HL-60 (cell line): Measurements from ENCODE around the gene RERE.

ENCODE experiments used
- CTCF ChIP-seq: IDR thresholded peaks from one replicate; pipeline ENCODE4 v1.5.1; 2011; ENCODE audit warnings: low read length, control low read depth, inconsistent platforms; ENCODE audit not compliant: insufficient read depth
- GABPA ChIP-seq: IDR thresholded peaks from 2 replicates; pipeline ENCODE4 v1.6.1; 2012; ENCODE audit warnings: low read depth
- POLR2AphosphoS5 ChIP-seq: IDR thresholded peaks from 2 replicates; pipeline ENCODE4 v1.6.1; 2012; ENCODE audit warnings: low read depth
- REST ChIP-seq: IDR thresholded peaks from 2 replicates; pipeline ENCODE4 v1.6.1; 2012; ENCODE audit warnings: low read depth; ENCODE audit not compliant: insufficient replicate concordance
- SPI1 ChIP-seq: IDR thresholded peaks from 2 replicates; pipeline ENCODE4 v1.6.1; 2012; ENCODE audit warnings: low read depth, mild to moderate bottlenecking, borderline replicate concordance

DNA sequence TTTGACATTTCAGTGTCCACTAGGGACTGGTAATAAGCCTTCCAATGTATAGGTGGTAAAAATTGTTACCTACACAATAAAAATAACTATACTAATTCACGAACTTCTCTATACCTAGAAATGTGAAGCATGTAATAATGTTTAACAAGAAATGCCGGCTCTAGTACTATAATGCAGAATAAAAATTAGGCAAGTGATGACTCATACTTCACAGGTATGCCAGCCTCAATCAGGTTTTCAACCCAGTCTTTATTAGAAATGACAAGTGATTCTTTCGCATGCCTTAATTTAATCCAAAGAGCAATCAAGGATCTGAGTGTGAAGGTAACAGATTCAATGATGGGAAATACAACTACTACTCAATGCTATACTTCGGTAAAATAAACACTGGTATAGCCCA lies 134.9 kb downstream of the RERE start:
- no peak for TF ChIP-seq CTCF
- no peak for TF ChIP-seq POLR2AphosphoS5
- no peak for TF ChIP-seq REST
- TF ChIP-seq GABPA, result no peak
- no peak for TF ChIP-seq SPI1
